Thyroid gland (tissue), 4 donors: ENCODE results near the gene OR1E1. TPM values are rescaled to one million over a fixed set of nuclear protein-coding genes. Genes with fewer than 3 reads are reported as not detected.
"Not testable (repeated sequence)": the region's sequence is repeated elsewhere in the genome, so short reads cannot be mapped to it uniquely, and the experiment has no call there.

ENCODE experiments used
- DNase-seq, 2 donors: peaks; one replicate each; pipeline ENCODE4 v3.0.0-alpha.2; 2019
- H3K27ac ChIP-seq, 3 donors: fragments of 200-600 bp; sonication (generic); 1 replicate in 2 of 3; 2 replicates in 1 of 3; pipeline ENCODE4 v1.5.1; 2016 to 2019; ENCODE audit warnings: mild to moderate bottlenecking in 1 of 3, moderate library complexity in 1 of 3
- H3K27me3 ChIP-seq: fragments of 200-600 bp; sonication (generic); one replicate; pipeline ENCODE4 v1.5.1; 2019
- H3K36me3 ChIP-seq, 2 donors: fragments of 200-600 bp; sonication (generic); one replicate each; pipeline ENCODE4 v1.5.1; 2016 to 2019
- H3K4me1 ChIP-seq, 2 donors: fragments of 200-600 bp; sonication (generic); one replicate each; pipeline ENCODE4 v1.5.1; 2017 to 2019
- H3K4me3 ChIP-seq, 3 donors: fragments of 200-600 bp; sonication (generic); replicated peaks in 1 of 3; 1 replicate in 2 of 3; 2 replicates in 1 of 3; pipeline ENCODE4 v1.5.1; 2016; ENCODE audit warnings: mild to moderate bottlenecking in 1 of 3
- H3K9me3 ChIP-seq: fragments of 200-600 bp; sonication (generic); one replicate; pipeline ENCODE4 v1.5.1; 2017
- POLR2A ChIP-seq, 2 donors: fragments of 450-650 bp; IDR thresholded peaks; one replicate each; pipeline ENCODE4 v1.6.1; 2017; ENCODE audit warnings: antibody characterized with exemption in 2 of 2, mild to moderate bottlenecking in 2 of 2, moderate library complexity in 1 of 2
- WGBS, 2 donors: methylation state at CpG; one replicate each; pipeline ENCODE4 v1.1.5; 2017; 5-methylcytosine and 5-hydroxymethylcytosine counted together
- intact Hi-C: fragments of 100-400 bp; cut with DNase I; formaldehyde crosslinking; loops from one replicate; pipeline ENCODE4 v1.15.1; 2023
- total RNA-seq, 4 donors: library from RNA; depleted of rRNA; stranded (reverse); fragments of >200 nt; gene quantifications; one replicate each; pipeline ENCODE4 v1.2.3, GENCODE V29; 2016
- TF ChIP-seq, protein P1 (sequence below), 6 experiments: fragments of 200-600 bp in 3 of 6; fragments of 450-650 bp in 3 of 6; sonication (generic) in 3 of 6; IDR thresholded peaks; one replicate each; pipeline ENCODE4 v1.5.1; 2016 to 2019; ENCODE audit warnings: antibody characterized with exemption in 6 of 6, mild to moderate bottlenecking in 2 of 6, inconsistent platforms in 1 of 6, moderate library complexity in 1 of 6

Gene OR1E1
- total RNA-seq, 4 donors from 2014 or later: not detected

DNA sequence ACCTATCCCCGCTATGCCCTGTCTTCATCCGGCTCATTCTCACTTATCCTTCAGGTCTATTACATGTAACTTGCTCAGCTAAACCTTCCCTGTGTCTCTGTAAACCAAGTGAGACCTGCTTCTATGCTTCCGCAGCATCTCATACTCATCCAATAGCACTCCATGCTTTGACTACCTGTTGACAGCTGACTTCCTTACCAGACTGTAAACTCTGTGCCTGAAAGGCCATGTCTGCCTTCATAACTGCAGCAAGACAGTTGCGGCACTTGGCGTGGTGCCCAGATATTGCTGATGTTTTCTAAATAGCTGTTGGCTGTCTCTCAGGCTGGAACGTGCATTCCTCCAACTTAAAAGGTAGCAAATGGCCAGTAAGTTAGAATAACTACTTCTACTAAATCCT, 1.8 kb upstream of the OR1E1 start:
- no peaks in the 10 kb centered on the region for H3K4me1 ChIP-seq
- TF ChIP-seq, protein P1, sequence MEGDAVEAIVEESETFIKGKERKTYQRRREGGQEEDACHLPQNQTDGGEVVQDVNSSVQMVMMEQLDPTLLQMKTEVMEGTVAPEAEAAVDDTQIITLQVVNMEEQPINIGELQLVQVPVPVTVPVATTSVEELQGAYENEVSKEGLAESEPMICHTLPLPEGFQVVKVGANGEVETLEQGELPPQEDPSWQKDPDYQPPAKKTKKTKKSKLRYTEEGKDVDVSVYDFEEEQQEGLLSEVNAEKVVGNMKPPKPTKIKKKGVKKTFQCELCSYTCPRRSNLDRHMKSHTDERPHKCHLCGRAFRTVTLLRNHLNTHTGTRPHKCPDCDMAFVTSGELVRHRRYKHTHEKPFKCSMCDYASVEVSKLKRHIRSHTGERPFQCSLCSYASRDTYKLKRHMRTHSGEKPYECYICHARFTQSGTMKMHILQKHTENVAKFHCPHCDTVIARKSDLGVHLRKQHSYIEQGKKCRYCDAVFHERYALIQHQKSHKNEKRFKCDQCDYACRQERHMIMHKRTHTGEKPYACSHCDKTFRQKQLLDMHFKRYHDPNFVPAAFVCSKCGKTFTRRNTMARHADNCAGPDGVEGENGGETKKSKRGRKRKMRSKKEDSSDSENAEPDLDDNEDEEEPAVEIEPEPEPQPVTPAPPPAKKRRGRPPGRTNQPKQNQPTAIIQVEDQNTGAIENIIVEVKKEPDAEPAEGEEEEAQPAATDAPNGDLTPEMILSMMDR (IDR thresholded peaks at IDR 0.05): no peak
- TF ChIP-seq POLR2A (IDR thresholded peaks at IDR 0.05): no peak
- no peak overlapping the region for H3K27ac ChIP-seq
- no peak for DNase-seq
- no peaks in the 10 kb centered on the region for H3K36me3 ChIP-seq
- intact Hi-C loops: no loop called here
- no peaks in the 10 kb centered on the region for H3K27me3 ChIP-seq
- no peak overlapping the region for H3K4me3 ChIP-seq
- WGBS, 2 donors: 54 to 62% methylated on average over 6 of the region's 6 CpGs
- no peaks in the 10 kb centered on the region for H3K9me3 ChIP-seq

- intact Hi-C loops, H3K27ac ChIP-seq, H3K9me3 ChIP-seq, H3K36me3 ChIP-seq, H3K4me3 ChIP-seq, H3K27me3 ChIP-seq, DNase-seq, H3K4me1 ChIP-seq: not testable (repeated sequence)
- 48 to 53% methylated on average over 7 of the region's 7 CpGs for WGBS, 2 donors
Measured at GRCh38 chr17:3397801-3398200, 409 bp downstream of the OR1E1 start.

- Histone ChIP-seq H3K4me3 (no peak overlapping the region), H3K27ac (no peak overlapping the region), H3K9me3 (no peaks in the 10 kb centered on the region), H3K36me3 (no peaks in the 10 kb centered on the region), H3K4me1 (no peaks in the 10 kb centered on the region), H3K27me3 (no peaks in the 10 kb centered on the region)
- intact Hi-C loops: no loop called here
- 75 to 78% methylated on average over 4 of the region's 4 CpGs for WGBS, 2 donors
- DNase-seq: no peak
- TF ChIP-seq POLR2A (IDR thresholded peaks at IDR 0.05): no peak
- TF ChIP-seq, protein P1 (IDR thresholded peaks at IDR 0.05): no peak
Measured at GRCh38 chr17:3389791-3390190, 8.4 kb downstream of the OR1E1 start.

GRCh38 chr17:3385869-3386816, 12.1 kb downstream of the OR1E1 start, which contains the start of gene OR3A2:
Gene OR3A2, minus strand, starts transcription at chr17:3386308.
- intact Hi-C loops: no loop called here
- Histone ChIP-seq H3K36me3 (no peaks in the 10 kb centered on the region), H3K4me1 (no peaks in the 10 kb centered on the region), H3K27ac (no peak within 1 kb of the TSS), H3K9me3 (no peaks in the 10 kb centered on the region), H3K4me3 (no peak within 1 kb of the TSS), H3K27me3 (no peaks in the 10 kb centered on the region)
- DNase-seq: no peak
- WGBS, 2 donors: 28 to 37% methylated on average over 65 to 76 of the region's 92 CpGs
- TF ChIP-seq POLR2A (IDR thresholded peaks at IDR 0.05): no peak
- TF ChIP-seq, protein P1 (IDR thresholded peaks at IDR 0.05): no peak

- no peak overlapping the region for H3K4me3 ChIP-seq
- no peaks in the 10 kb centered on the region for H3K9me3 ChIP-seq
- no peak for DNase-seq
- no peaks in the 10 kb centered on the region for H3K4me1 ChIP-seq
- no peak for TF ChIP-seq POLR2A (IDR thresholded peaks at IDR 0.05)
- TF ChIP-seq, protein P1 (IDR thresholded peaks at IDR 0.05): no peak
- H3K27me3 ChIP-seq: no peaks in the 10 kb centered on the region
- no peaks in the 10 kb centered on the region for H3K36me3 ChIP-seq
- intact Hi-C loops: no loop called here
- WGBS, 2 donors: 63 to 72% methylated on average over 5 of the region's 5 CpGs
- H3K27ac ChIP-seq: no peak overlapping the region
Measured at GRCh38 chr17:3381957-3382356, 16.3 kb downstream of the OR1E1 start.
